HL-60 (cell line): ENCODE results near the gene WFDC8.

Experiments
- CTCF ChIP-seq: IDR thresholded peaks from one replicate; pipeline ENCODE4 v1.5.1; 2011; ENCODE audit warnings: low read length, control low read depth, inconsistent platforms; ENCODE audit not compliant: insufficient read depth
- GABPA ChIP-seq: IDR thresholded peaks from 2 replicates; pipeline ENCODE4 v1.6.1; 2012; ENCODE audit warnings: low read depth
- POLR2AphosphoS5 ChIP-seq: IDR thresholded peaks from 2 replicates; pipeline ENCODE4 v1.6.1; 2012; ENCODE audit warnings: low read depth
- REST ChIP-seq: IDR thresholded peaks from 2 replicates; pipeline ENCODE4 v1.6.1; 2012; ENCODE audit warnings: low read depth; ENCODE audit not compliant: insufficient replicate concordance

GRCh38 chr20:45593498-45593897 is 14.4 kb upstream of the WFDC8 start:
- TF ChIP-seq CTCF (no peak), POLR2AphosphoS5 (no peak), GABPA (no peak), REST (no peak)
